ENCODE results near the gene KCNJ18.
"Not testable (repeated sequence)": the region's sequence is repeated elsewhere in the genome, so short reads cannot be mapped to it uniquely, and the experiment has no call there.

KCNJ18 gene

DNA sequence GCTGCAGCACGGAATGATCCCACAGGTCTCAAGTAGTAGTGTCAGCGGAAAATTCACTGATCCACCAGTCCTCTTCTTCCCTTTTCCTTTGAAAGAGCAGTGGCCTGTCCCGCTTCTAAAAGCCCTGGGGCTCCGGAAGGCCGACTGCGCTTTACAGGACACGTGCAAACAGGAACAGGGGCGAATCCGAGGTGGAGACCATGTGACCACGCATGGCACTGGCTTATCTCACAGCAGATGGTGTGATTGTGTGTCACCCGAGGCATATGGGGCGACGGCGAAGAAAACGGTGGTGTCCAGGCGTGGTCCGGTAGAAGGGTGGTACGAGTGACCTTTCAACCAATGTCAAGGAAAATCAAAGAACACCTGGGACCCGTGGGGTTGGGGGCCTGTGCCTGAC is 12.0 kb upstream of the KCNJ18 start:
- H3K4me1 ChIP-seq (ENCODE audit: control insufficient read depth, insufficient read depth, low read length) = no peaks in the 10 kb centered on the region
- no peak overlapping the region for H3K4me3 ChIP-seq (ENCODE audit: low read length in 2 of 2)
- H3K9me3 ChIP-seq (ENCODE audit: control insufficient read depth in 2 of 2, low read length in 2 of 2) = no peaks in the 10 kb centered on the region
- no peaks in the 10 kb centered on the region for H3K36me3 ChIP-seq (ENCODE audit: control insufficient read depth in 2 of 2, insufficient read depth in 2 of 2, low read length in 2 of 2)
- H3K27me3 ChIP-seq (ENCODE audit: control insufficient read depth in 1 of 2, insufficient read depth in 2 of 2, low read length in 2 of 2) = no peaks in the 10 kb centered on the region
- H3K27ac ChIP-seq (ENCODE audit: low read length) = no peak overlapping the region
- H3K9ac ChIP-seq (ENCODE audit: low read length in 2 of 2) = no peak overlapping the region

DNA sequence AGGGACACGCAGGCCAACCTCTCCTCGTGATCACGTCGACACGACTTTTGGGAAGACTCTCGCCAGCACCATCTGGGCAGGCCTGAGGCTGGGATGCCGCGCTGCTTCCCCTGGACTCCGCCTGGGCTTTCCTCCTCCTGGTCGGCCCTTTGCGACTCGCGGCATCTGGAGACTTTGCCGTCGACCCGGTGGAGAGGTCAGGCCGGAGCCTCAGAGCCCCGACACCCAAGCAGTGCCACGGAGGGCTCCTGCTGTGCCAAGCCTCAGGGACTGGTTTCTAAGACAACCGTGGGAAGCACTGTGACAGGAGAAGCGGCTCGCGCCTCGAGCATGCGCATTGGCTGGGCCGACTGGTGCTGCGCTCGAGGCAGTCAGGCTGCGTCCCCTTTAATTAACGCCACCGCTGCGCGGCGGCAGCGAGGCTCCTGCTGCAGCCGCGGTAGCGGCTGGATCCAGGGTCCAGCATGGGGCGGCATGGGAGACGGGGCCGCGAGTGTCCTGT is 11.4 kb upstream of the KCNJ18 start:
- H3K4me3 ChIP-seq (ENCODE audit: low read length in 2 of 2); H3K9me3 ChIP-seq (ENCODE audit: control insufficient read depth in 2 of 2, low read length in 2 of 2): not testable (repeated sequence)

DNA sequence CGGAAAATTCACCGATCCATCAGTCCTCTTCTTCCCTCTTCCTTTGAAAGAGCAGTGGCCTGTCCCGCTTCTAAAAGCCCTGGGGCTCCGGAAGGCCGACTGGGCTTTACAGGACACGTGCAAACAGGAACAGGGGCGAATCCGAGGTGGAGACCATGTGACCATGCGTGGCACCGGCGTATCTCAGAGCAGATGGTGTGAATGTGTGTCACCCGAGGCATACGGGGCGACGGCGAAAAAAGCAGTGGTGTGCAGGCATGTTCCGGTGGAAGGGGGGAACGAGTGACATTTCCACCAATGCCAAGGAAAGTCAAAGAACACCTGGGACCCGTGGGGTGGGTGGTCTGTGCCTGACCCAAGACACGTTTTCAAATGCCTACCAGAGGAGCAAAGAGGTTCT is 10.7 kb upstream of the KCNJ18 start:
- not testable (repeated sequence) for H3K9me3 ChIP-seq (ENCODE audit: control insufficient read depth in 2 of 2, low read length in 2 of 2); H3K36me3 ChIP-seq (ENCODE audit: control insufficient read depth in 2 of 2, insufficient read depth in 2 of 2, low read length in 2 of 2); H3K9ac ChIP-seq (ENCODE audit: low read length in 2 of 2); H3K4me1 ChIP-seq (ENCODE audit: control insufficient read depth, insufficient read depth, low read length); H3K4me3 ChIP-seq (ENCODE audit: low read length in 2 of 2); H3K27ac ChIP-seq (ENCODE audit: low read length); H3K27me3 ChIP-seq (ENCODE audit: control insufficient read depth in 1 of 2, insufficient read depth in 2 of 2, low read length in 2 of 2)

More for the DNA sequence above, 11.4 kb upstream of the KCNJ18 start:
- H3K4me1 ChIP-seq (ENCODE audit: control insufficient read depth, insufficient read depth, low read length); H3K27ac ChIP-seq (ENCODE audit: low read length); H3K36me3 ChIP-seq (ENCODE audit: control insufficient read depth in 2 of 2, insufficient read depth in 2 of 2, low read length in 2 of 2); H3K9ac ChIP-seq (ENCODE audit: low read length in 2 of 2); H3K27me3 ChIP-seq (ENCODE audit: control insufficient read depth in 1 of 2, insufficient read depth in 2 of 2, low read length in 2 of 2): not testable (repeated sequence)

DNA sequence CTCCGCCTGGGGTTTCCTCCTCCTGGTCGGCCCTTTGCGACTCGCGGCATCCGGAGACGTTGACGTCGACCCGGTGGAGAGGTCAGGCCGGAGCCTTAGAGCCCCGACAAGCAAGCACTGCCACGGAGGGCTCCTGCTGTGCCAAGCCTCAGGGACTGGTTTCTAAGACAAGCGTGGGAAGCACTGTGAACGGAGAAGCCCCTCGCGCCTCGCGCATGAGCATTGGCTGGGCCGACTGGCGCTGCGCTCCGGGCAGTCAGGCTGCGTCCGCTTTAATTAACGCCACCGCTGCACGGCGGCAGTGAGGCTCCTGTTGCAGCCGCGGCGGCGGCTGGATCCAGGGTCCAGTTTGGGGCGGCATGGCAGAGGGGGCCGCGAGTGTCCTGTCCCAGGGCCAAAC is 10.2 kb upstream of the KCNJ18 start:
- H3K9ac ChIP-seq (ENCODE audit: low read length in 2 of 2); H3K4me3 ChIP-seq (ENCODE audit: low read length in 2 of 2); H3K4me1 ChIP-seq (ENCODE audit: control insufficient read depth, insufficient read depth, low read length); H3K27me3 ChIP-seq (ENCODE audit: control insufficient read depth in 1 of 2, insufficient read depth in 2 of 2, low read length in 2 of 2); H3K36me3 ChIP-seq (ENCODE audit: control insufficient read depth in 2 of 2, insufficient read depth in 2 of 2, low read length in 2 of 2); H3K9me3 ChIP-seq (ENCODE audit: control insufficient read depth in 2 of 2, low read length in 2 of 2); H3K27ac ChIP-seq (ENCODE audit: low read length): not testable (repeated sequence)

DNA sequence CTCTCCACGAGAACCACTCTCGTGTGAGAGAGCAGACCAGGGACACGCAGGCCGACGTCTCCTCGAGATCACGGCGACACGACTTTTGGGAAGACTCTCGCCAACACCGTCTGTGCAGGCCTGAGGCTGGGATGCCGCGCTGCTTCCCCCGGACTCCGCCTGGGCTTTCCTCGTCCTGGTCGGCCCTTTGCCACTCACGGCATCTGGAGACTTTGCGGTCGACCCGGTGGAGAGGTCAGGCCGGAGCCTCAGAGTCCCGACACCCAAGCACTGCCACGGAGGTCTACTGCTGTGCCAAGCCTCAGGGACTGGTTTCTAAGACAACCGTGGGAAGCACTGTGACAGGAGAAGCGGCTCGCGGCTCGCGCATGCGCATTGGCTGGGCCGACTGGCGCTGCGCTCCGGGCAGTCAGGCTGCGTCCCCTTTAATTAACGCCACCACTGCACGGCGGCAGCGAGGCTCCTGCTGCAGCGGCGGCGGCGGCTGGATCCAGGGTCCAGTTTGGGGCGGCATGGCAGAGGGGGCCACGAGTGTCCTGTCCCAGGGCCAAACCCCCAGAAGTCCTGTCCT is 9.1 kb upstream of the KCNJ18 start:
- H3K4me1 ChIP-seq (ENCODE audit: control insufficient read depth, insufficient read depth, low read length); H3K4me3 ChIP-seq (ENCODE audit: low read length in 2 of 2); H3K9ac ChIP-seq (ENCODE audit: low read length in 2 of 2); H3K36me3 ChIP-seq (ENCODE audit: control insufficient read depth in 2 of 2, insufficient read depth in 2 of 2, low read length in 2 of 2); H3K27ac ChIP-seq (ENCODE audit: low read length); H3K27me3 ChIP-seq (ENCODE audit: control insufficient read depth in 1 of 2, insufficient read depth in 2 of 2, low read length in 2 of 2); H3K9me3 ChIP-seq (ENCODE audit: control insufficient read depth in 2 of 2, low read length in 2 of 2): not testable (repeated sequence)

DNA sequence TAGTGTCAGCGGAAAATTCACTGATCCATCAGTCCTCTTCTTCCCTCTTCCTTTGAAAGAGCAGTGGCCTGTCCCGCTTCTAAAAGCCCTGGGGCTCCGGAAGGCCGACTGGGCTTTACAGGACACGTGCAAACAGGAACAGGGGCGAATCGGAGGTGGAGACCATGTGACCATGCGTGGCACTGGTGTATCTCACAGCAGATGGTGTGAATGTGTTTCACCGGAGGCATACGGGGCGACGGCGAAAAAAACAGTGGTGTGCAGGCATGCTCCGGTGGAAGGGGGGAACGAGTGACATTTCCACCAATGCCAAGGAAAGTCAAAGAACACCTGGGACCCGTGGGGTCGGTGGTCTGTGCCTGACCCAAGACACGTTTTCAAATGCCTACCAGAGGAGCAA is 8.4 kb upstream of the KCNJ18 start:
- not testable (repeated sequence) for H3K4me3 ChIP-seq (ENCODE audit: low read length in 2 of 2); H3K27ac ChIP-seq (ENCODE audit: low read length); H3K36me3 ChIP-seq (ENCODE audit: control insufficient read depth in 2 of 2, insufficient read depth in 2 of 2, low read length in 2 of 2); H3K4me1 ChIP-seq (ENCODE audit: control insufficient read depth, insufficient read depth, low read length); H3K9me3 ChIP-seq (ENCODE audit: control insufficient read depth in 2 of 2, low read length in 2 of 2); H3K27me3 ChIP-seq (ENCODE audit: control insufficient read depth in 1 of 2, insufficient read depth in 2 of 2, low read length in 2 of 2); H3K9ac ChIP-seq (ENCODE audit: low read length in 2 of 2)

DNA sequence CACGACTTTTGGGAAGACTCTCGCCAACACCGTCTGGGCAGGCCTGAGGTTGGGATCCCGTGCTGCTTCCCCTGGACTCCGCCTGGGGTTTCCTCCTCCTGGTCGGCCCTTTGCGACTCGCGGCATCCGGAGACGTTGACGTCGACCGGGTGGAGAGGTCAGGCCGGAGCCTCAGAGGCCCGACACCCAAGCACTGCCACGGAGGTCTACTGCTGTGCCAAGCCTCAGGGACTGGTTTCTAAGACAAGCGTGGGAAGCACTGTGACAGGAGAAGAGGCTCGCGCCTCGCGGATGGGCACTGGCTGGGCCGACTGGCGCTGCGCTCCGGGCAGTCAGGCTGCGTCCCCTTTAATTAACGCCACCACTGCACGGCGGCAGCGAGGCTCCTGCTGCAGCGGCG is 7.9 kb upstream of the KCNJ18 start:
- not testable (repeated sequence) for H3K36me3 ChIP-seq (ENCODE audit: control insufficient read depth in 2 of 2, insufficient read depth in 2 of 2, low read length in 2 of 2); H3K4me3 ChIP-seq (ENCODE audit: low read length in 2 of 2); H3K9me3 ChIP-seq (ENCODE audit: control insufficient read depth in 2 of 2, low read length in 2 of 2); H3K9ac ChIP-seq (ENCODE audit: low read length in 2 of 2); H3K27ac ChIP-seq (ENCODE audit: low read length); H3K27me3 ChIP-seq (ENCODE audit: control insufficient read depth in 1 of 2, insufficient read depth in 2 of 2, low read length in 2 of 2); H3K4me1 ChIP-seq (ENCODE audit: control insufficient read depth, insufficient read depth, low read length)

DNA sequence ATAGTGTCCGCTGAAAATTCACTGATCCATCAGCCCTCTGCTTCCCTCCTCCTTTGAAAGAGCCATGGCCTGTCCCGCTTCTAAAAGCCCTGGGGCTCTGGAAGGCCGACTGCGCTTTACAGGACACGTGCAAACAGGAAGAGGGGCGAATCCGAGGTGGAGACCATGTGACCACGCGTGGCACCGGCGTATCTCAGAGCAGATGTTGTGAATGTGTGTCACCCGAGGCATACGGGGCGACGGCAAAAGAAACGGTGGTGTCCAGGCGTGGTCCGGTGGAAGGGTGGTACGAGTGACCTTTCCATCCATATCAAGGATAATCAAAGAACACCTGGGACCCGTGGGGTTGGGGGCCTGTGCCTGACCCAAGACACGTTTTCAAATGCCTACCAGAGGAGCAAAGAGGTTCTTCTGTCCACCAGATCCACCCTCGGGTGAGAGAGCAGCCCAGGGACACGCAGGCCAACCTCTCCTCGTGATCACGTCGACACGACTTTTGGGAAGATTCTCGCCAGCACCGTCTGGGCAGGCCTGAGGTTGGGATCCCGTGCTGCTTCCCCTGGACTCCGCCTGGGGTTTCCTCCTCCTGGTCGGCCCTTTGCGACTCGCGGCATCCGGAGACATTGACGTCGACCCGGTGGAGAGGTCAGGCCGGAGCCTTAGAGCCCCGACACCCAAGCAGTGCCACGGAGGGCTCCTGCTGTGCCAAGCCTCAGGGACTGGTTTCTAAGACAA is 7.1 kb upstream of the KCNJ18 start:
- H3K36me3 ChIP-seq (ENCODE audit: control insufficient read depth in 2 of 2, insufficient read depth in 2 of 2, low read length in 2 of 2); H3K27me3 ChIP-seq (ENCODE audit: control insufficient read depth in 1 of 2, insufficient read depth in 2 of 2, low read length in 2 of 2); H3K4me3 ChIP-seq (ENCODE audit: low read length in 2 of 2); H3K9me3 ChIP-seq (ENCODE audit: control insufficient read depth in 2 of 2, low read length in 2 of 2); H3K27ac ChIP-seq (ENCODE audit: low read length); H3K4me1 ChIP-seq (ENCODE audit: control insufficient read depth, insufficient read depth, low read length); H3K9ac ChIP-seq (ENCODE audit: low read length in 2 of 2): not testable (repeated sequence)

DNA sequence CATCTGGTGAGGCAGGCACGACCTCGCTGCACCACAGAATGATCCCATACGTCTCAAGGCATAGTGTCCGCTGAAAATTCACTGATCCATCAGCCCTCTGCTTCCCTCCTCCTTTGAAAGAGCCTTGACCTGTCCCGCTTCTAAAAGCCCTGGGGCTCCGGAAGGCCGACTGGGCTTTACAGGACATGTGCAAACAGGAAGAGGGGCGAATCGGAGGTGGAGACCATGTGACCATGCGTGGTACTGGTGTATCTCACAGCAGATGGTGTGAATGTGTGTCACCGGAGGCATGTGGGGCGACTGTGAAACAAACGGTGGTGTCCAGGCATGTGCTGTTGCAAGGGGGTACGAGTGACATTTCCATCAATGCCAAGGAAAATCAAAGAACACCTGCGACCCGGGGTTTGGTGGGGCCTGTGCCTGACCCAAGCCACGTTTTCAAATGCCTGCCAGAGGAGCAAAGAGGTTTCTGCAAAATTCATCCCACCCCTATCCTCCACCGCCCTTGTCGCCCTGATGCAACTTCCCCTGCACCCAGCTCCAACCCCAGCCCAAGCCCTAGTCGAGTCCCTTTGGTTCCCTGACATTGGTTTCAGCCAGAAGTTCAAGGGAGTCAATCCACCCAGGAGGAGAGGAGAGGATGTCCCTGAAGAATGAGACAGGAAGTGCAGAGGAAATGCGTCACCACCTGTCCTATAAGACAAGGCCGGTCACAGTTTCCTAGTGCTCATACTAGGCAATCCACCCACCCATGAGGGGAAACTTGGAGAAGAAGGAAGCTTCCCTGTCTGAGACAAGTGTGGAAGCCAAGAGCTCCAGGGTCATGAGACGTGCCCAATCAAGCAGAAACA is 5.9 kb upstream of the KCNJ18 start:
- H3K27ac ChIP-seq (ENCODE audit: low read length) = no peak overlapping the region
- no peaks in the 10 kb centered on the region for H3K36me3 ChIP-seq (ENCODE audit: control insufficient read depth in 2 of 2, insufficient read depth in 2 of 2, low read length in 2 of 2)
- H3K27me3 ChIP-seq (ENCODE audit: control insufficient read depth in 1 of 2, insufficient read depth in 2 of 2, low read length in 2 of 2) = no peaks in the 10 kb centered on the region
- no peak overlapping the region for H3K4me3 ChIP-seq (ENCODE audit: low read length in 2 of 2)
- no peak overlapping the region for H3K9ac ChIP-seq (ENCODE audit: low read length in 2 of 2)
- no peaks in the 10 kb centered on the region for H3K4me1 ChIP-seq (ENCODE audit: control insufficient read depth, insufficient read depth, low read length)
- H3K9me3 ChIP-seq (ENCODE audit: control insufficient read depth in 2 of 2, low read length in 2 of 2) = no peaks in the 10 kb centered on the region

DNA sequence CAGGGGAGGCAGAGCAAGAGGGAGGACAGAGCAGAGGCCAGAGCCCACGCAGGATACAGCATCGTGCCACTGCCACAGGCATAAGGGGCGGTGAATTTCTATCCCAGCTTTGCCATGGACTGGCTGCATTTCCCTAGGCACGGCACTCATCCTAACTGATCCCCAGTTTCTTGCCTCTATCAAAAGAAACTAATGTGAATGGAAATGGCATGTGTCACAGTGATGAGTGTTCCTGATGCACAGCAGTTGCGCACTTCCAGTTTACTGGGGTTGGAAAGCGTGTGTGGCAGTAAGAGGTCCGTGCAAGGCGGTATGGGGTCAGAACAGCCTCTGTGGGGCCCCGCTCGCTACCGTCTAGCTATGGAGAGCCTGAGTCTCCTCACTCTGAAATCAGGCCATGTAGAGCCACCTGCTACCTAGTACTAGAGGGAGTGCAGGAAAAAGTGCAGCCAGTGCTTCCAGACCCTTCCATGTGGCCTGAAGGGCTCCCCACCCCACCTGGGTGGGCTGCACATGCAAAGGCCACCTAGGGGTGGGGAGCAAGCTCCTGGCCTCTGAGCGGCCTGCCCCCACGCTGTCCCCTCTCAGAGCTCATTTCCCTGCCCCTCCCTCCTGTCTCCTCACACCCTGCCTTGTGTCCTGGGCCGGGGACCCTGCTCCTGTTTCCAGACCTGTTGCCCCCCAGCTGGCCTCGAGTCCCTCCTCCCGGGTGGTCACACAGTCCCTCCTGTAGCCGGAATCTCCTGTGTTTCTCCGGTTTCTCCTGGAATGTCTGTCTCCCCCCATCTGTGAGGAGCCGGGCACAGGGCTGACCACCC is 5.0 kb upstream of the KCNJ18 start:
- Histone ChIP-seq H3K4me1 (ENCODE audit: control insufficient read depth, insufficient read depth, low read length) (no peaks in the 10 kb centered on the region), H3K27me3 (ENCODE audit: control insufficient read depth in 1 of 2, insufficient read depth in 2 of 2, low read length in 2 of 2) (no peaks in the 10 kb centered on the region)

More for the DNA sequence above, 5.0 kb upstream of the KCNJ18 start:
- H3K4me3 ChIP-seq (ENCODE audit: low read length in 2 of 2) = no peak overlapping the region
- no peak overlapping the region for H3K9ac ChIP-seq (ENCODE audit: low read length in 2 of 2)
- H3K36me3 ChIP-seq (ENCODE audit: control insufficient read depth in 2 of 2, insufficient read depth in 2 of 2, low read length in 2 of 2) = no peaks in the 10 kb centered on the region
- H3K9me3 ChIP-seq (ENCODE audit: control insufficient read depth in 2 of 2, low read length in 2 of 2) = no peaks in the 10 kb centered on the region
- no peak overlapping the region for H3K27ac ChIP-seq (ENCODE audit: low read length)

All from stomach smooth muscle (tissue), 2 donors.